ENCODE results near the gene GTSE1.
"Not testable (repeated sequence)": the region's sequence is repeated elsewhere in the genome, so short reads cannot be mapped to it uniquely, and the experiment has no call there.

DNA sequence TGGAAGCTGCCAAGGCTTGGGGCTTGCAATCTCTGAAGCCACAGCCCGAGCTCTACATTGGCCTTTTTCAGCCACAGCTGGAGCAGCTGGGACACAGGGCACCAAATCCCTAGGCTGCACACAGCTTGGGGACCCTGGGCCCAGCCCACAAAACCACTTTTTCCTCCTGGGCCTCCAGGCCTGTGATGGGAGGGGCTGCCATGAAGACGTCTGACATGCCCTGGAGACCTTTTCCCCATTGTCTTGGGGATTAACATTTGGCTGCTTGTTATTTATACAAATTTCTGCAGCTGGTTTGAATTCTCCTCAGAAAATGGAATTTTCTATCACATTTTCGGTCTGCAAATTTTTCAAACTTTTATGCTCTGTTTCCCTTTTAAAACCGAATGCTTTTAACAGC lies 31.0 kb upstream of the GTSE1 start:
- not testable (repeated sequence) for TF ChIP-seq EZH2 (IDR thresholded peaks at IDR 0.05; ENCODE audit: low read length); CTCF (optimal IDR thresholded peaks at IDR 0.05 in 1 of 3, IDR thresholded peaks at IDR 0.05 in 1 of 3, conservative IDR thresholded peaks at IDR 0.05 in 1 of 3; ENCODE audit: extremely low read depth in 1 of 3, insufficient read depth in 2 of 3, low read length in 3 of 3)
